HEK293T (cell line): ENCODE data around the gene ARHGEF28.

Experiments
- ARNT ChIP-seq: fragments of 450-650 bp; IDR thresholded peaks from 2 replicates; pipeline ENCODE4 v1.6.1; 2017; ENCODE audit warnings: mild to moderate bottlenecking
- FOXK2 ChIP-seq: fragments of 450-650 bp; IDR thresholded peaks from 2 replicates; pipeline ENCODE4 v1.6.1; 2016; ENCODE audit warnings: mild to moderate bottlenecking
- HDGF ChIP-seq: fragments of 450-650 bp; IDR thresholded peaks from 2 replicates; pipeline ENCODE4 v1.6.1; 2017; ENCODE audit warnings: antibody characterized with exemption, borderline replicate concordance
- LEF1 ChIP-seq: fragments of 450-650 bp; IDR thresholded peaks from 2 replicates; pipeline ENCODE4 v1.6.1; 2017; ENCODE audit warnings: mild to moderate bottlenecking, borderline replicate concordance
- SP1 ChIP-seq: fragments of 450-650 bp; IDR thresholded peaks from 2 replicates; pipeline ENCODE4 v1.6.1; 2017

GRCh38 chr5:73987915-73988314 lies 361.9 kb downstream of the ARHGEF28 start:
- no peak for TF ChIP-seq ARNT
- no peak for TF ChIP-seq SP1
- no peak for TF ChIP-seq HDGF
- TF ChIP-seq LEF1, result no peak
- no peak for TF ChIP-seq FOXK2
